IPS-18c (cell line): ENCODE results near the gene ACBD4.

Experiments
- H3K4me3 ChIP-seq: 2 replicates; pipeline ENCODE4 v1.7.0; 2013; ENCODE audit warnings: low read depth, mild to moderate bottlenecking, low read length, moderate library complexity; ENCODE audit not compliant: insufficient read depth
- H3K9me3 ChIP-seq: one replicate; pipeline ENCODE4 v1.6.1; 2013; ENCODE audit warnings: mild to moderate bottlenecking, low read length, moderate library complexity; ENCODE audit not compliant: control insufficient read depth, insufficient read depth

ACBD4 gene

DNA sequence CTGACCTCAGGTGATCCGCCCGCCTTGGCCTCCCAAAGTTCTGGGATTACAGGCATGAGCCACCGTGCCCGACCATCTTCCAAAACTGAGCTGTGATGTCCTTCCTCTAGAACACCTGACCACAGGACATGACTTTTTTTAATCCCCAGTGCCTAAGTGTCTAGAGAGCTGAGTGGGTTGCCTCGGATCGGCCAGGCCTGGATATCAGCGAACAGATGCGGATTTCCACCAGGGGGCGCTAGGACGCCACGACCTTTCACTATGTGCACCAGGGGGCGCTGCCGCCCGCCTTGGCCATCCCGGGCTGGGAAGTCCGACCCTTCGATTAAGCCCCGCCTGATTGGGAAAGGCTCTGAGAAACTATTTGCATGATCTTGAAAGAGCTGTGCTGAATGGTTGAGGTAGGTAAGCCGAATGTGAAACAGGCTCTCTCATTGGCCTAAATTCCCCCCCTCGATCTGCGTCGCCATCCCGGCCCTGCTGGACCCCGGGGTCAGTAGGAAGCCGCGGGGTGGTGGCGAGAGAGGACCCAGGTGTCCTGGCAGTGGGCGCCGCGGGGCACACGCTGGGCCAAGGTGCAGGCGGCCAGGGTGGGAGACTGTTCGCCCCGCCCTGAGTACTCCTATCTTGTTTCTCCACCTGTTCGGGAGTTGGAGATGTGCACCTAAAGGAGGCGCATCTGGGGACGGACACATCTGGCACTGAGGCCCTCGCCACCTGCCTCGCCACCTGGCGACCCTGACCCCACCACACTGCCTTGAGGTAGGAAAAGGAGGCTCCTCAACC is at the start of gene ACBD4:
TSS of gene ACBD4 (plus strand) at position 496 of the 786 bp plus-strand sequence. CDS start 458 bp downstream, outside the sequence.
- peaks cover 5% of the 10 kb centered on the region for H3K9me3 ChIP-seq
- peak within 1 kb of the TSS; percentile 53 for H3K4me3 ChIP-seq

- H3K4me3 ChIP-seq: no peak overlapping the region
- no peaks in the 10 kb centered on the region for H3K9me3 ChIP-seq
Observed at GRCh38 chr17:45086391-45086790, 49.1 kb upstream of the ACBD4 start.

GRCh38 chr17:45086865-45087503 is 48.5 kb upstream of the ACBD4 start:
- H3K9me3 ChIP-seq: no peaks in the 10 kb centered on the region

GRCh38 chr17:45087504-45087975 is 47.9 kb upstream of the ACBD4 start:
- Histone ChIP-seq H3K4me3 (no peak overlapping the region), H3K9me3 (no peaks in the 10 kb centered on the region)

More at GRCh38 chr17:45086865-45087503, 48.5 kb upstream of the ACBD4 start:
- no peak overlapping the region for H3K4me3 ChIP-seq

- Histone ChIP-seq H3K4me3 (no peak overlapping the region), H3K9me3 (no peaks in the 10 kb centered on the region)
Observed at GRCh38 chr17:45087978-45088377, 47.5 kb upstream of the ACBD4 start.

DNA sequence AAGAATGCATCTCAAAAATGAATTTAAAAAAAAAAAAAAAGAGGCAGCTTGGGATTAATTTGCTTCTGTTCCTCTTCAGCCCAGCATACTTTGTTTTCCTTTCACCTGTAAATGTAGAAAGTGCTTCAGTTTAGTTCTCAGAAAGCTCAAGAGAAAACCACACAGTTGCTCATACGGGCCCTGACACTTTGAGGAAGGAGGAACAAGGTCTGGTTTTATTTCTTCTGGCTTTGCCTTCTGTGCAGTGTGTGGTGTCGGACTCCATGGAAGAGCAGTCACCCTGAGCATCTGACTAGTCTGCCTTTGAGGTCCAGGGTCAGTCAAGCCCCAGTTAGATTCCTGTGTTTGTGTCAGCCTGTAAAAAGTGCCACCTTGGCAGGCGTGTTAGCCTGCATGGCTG is 46.7 kb upstream of the ACBD4 start:
- no peaks in the 10 kb centered on the region for H3K9me3 ChIP-seq
- H3K4me3 ChIP-seq: no peak overlapping the region

GRCh38 chr17:45090711-45091110 is 44.8 kb upstream of the ACBD4 start:
- H3K9me3 ChIP-seq: no peaks in the 10 kb centered on the region
- no peak overlapping the region for H3K4me3 ChIP-seq

DNA sequence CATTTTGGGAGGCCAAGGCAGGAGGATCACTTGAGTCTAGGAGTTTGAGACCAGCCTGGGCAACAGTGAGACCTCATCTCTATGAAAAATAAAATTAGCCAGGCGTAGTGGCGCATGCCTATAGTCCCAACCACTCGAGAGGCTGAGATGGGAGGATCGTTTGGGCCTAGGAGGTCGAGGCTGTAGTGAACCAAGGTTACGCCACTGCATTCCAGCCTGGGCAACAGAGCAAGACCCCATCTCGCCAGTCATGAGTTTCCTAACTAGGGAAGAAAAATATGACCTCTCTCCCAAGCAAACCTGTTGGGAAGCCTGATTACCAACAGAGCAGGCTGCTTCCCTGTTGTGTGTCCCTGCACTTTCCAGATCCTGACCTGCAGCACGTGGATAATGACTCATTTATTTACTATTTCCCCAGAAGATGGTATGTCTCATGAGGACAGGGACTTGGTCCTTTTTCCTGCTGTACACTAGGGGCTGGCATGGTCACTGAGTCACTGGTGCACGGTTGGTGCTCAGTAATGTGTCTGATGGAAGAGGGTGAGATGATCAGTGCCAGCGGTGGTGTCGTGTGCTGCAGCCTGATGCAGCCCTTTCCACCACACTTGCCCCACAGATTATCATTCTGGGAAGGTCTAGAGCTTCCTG is 43.6 kb upstream of the ACBD4 start:
- Histone ChIP-seq H3K4me3 (no peak overlapping the region), H3K9me3 (peaks cover 1% of the 10 kb centered on the region)

GRCh38 chr17:45092911-45093430 is 42.5 kb upstream of the ACBD4 start:
- Histone ChIP-seq H3K4me3 (no peak overlapping the region), H3K9me3 (peaks cover 3% of the 10 kb centered on the region)

GRCh38 chr17:45093444-45094110 is 41.9 kb upstream of the ACBD4 start:
- Histone ChIP-seq H3K9me3 (peaks cover 3% of the 10 kb centered on the region), H3K4me3 (no peak overlapping the region)

- Histone ChIP-seq H3K9me3 (peaks cover 3% of the 10 kb centered on the region), H3K4me3 (no peak overlapping the region)
Observed at GRCh38 chr17:45096141-45096540, 39.3 kb upstream of the ACBD4 start.

DNA sequence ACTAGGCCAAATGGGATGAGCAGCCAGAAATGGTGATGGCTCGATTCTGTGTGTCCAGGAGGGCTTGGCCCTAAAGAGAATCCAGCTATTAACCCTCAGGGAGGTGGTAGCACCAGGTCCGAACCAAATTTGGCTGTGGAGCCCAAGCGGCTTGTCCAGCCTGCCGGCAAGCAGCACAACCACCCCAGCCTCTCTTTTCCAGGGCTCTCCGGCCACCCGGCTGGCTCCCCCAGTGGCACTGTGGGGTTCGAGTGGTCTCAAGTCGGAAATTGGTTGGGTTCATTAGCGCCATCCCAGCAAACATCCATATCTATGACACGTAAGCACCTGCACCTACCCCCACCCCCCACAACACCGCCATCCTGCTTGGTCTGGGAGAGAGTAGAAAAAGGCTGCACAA is 38.6 kb upstream of the ACBD4 start:
- Histone ChIP-seq H3K4me3 (no peak overlapping the region), H3K9me3 (peaks cover 3% of the 10 kb centered on the region)

DNA sequence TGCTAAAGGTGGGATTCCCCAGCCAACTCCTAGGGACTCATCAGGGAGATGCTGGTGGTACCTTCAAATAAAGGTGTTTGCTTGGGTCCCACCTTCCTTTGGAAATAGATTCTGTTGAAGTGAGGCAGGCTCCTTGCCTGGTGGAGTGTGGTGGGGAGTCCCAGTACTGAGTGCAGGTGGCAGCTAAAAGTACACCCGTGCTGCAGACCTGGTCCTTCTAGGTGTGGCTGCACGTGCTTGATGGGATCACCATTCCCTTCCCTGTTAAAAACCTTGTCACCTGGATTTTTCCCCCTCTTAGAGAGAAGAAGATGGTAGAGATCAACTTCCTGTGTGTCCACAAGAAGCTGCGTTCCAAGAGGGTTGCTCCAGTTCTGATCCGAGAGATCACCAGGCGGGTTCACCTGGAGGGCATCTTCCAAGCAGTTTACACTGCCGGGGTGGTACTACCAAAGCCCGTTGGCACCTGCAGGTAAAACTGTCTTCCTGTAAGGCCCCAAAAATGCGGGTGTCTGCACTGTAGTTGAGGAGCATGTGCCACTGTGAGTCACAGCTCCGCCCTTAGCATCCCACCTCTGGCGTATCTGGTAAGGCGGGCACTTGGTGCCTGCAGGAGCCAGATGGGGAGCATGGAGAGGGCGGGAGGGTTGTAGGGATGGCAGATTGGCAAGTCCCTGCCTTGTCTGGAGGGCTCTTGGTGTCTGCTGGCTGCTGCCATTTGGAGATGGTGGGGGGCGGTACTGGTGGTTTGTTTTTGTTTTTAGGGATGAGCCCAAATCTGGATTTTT is 37.2 kb upstream of the ACBD4 start:
- H3K9me3 ChIP-seq: peaks cover 3% of the 10 kb centered on the region
- H3K4me3 ChIP-seq: no peak overlapping the region

- H3K9me3 ChIP-seq: peaks cover 3% of the 10 kb centered on the region
- H3K4me3 ChIP-seq: no peak overlapping the region
Observed at GRCh38 chr17:45098869-45099616, 36.4 kb upstream of the ACBD4 start.

- no peak overlapping the region for H3K4me3 ChIP-seq
- peaks cover 3% of the 10 kb centered on the region for H3K9me3 ChIP-seq
Observed at GRCh38 chr17:45101546-45101882, 34.0 kb upstream of the ACBD4 start.
